Heart left ventricle (tissue), 16 donors: Measurements from ENCODE around the gene TBX4. TPM values are rescaled to one million over a fixed set of nuclear protein-coding genes. Genes with fewer than 3 reads are reported as not detected.

Experiments
- ATAC-seq, 4 donors: fragments of 200-7000 bp; cut with Tn5 transposase; one replicate each; pipeline ENCODE4 v1.9.1; 2020 to 2022; ENCODE audit warnings: moderate library complexity in 4 of 4, mild to moderate bottlenecking in 3 of 4, moderate number of reproducible peaks in 1 of 4
- DNase-seq, 5 donors: peaks; one replicate each; pipeline ENCODE4 v3.0.0-alpha.2; 2020
- H3K27ac ChIP-seq, 12 donors: fragments of 200-600 bp; sonication (generic) in 4 of 12; one replicate each; pipeline versions ENCODE4 v1.5.0 to v1.8.0; 2016 to 2022; ENCODE audit warnings: mild to moderate bottlenecking in 2 of 12
- H3K27me3 ChIP-seq, 9 donors: fragments of 200-600 bp; sonication (generic) in 2 of 9; one replicate each; pipeline versions ENCODE4 v1.5.1 to v1.8.0; 2016 to 2022; ENCODE audit warnings: mild to moderate bottlenecking in 3 of 9
- H3K36me3 ChIP-seq, 9 donors: fragments of 200-600 bp; sonication (generic) in 2 of 9; one replicate each; pipeline versions ENCODE4 v1.5.0 to v1.8.0; 2018 to 2022; ENCODE audit warnings: mild to moderate bottlenecking in 2 of 9
- H3K4me1 ChIP-seq, 12 donors: fragments of 200-600 bp; sonication (generic) in 4 of 12; one replicate each; pipeline versions ENCODE4 v1.5.0 to v1.8.0; 2016 to 2022; ENCODE audit warnings: mild to moderate bottlenecking in 3 of 12
- H3K4me3 ChIP-seq, 12 donors: fragments of 200-600 bp; sonication (generic) in 4 of 12; one replicate each; pipeline versions ENCODE4 v1.5.0 to v1.8.0; 2017 to 2022; ENCODE audit warnings: mild to moderate bottlenecking in 9 of 12, moderate library complexity in 4 of 12
- H3K9me3 ChIP-seq, 12 donors: fragments of 200-600 bp; sonication (generic) in 4 of 12; one replicate each; pipeline versions ENCODE4 v1.5.0 to v1.8.0; 2016 to 2022; ENCODE audit warnings: mild to moderate bottlenecking in 1 of 12
- POLR2A ChIP-seq, 2 donors: fragments of 450-650 bp; IDR thresholded peaks; one replicate each; pipeline ENCODE4 v1.6.1; 2017; ENCODE audit warnings: antibody characterized with exemption in 2 of 2, mild to moderate bottlenecking in 2 of 2, moderate library complexity in 2 of 2
- WGBS, 4 donors: extraction: QIAGEN DNeasy Blood & Tissue Kit in 2 of 4; methylation state at CpG; one replicate each; pipeline versions ENCODE4 v1.1.5 to v1.1.7; 2013 to 2018; 5-methylcytosine and 5-hydroxymethylcytosine counted together
- intact Hi-C, 10 donors: fragments of 100-400 bp; cut with DNase I; formaldehyde crosslinking; loops; one replicate each; pipeline versions ENCODE4 v1.11.1 to v1.14.2; 2022
- polyA plus RNA-seq, 2 donors: library from polyadenylated mRNA; stranded (reverse); fragments of 200-250 nt; gene quantifications; one replicate each; pipeline ENCODE4 v1.2.3, GENCODE V29; 2013
- total RNA-seq, 9 donors: library from RNA; depleted of rRNA in 2 of 9; stranded (reverse); fragments of >200 nt in 2 of 9; fragmentation: NEBNext Ultra II Directional in 3 of 9; extraction: Animal tissue kit (Norgen Biotek cat#: 25700) in 3 of 9; gene quantifications; one replicate each; pipeline versions ENCODE4 v1.1.0 to v1.2.4, GENCODE V29; 2016 to 2023
- TF ChIP-seq, protein P1 (sequence below), 12 donors: fragments of 200-600 bp; sonication (generic) in 4 of 12; IDR thresholded peaks; one replicate each; pipeline versions ENCODE4 v1.5.0 to v1.8.0; 2018 to 2022; ENCODE audit warnings: antibody characterized with exemption in 12 of 12, mild to moderate bottlenecking in 5 of 12
- donor health status: ischemic (EF 13 %, LVEDD 7.1; RV severe dilation, severe dysfunction).
- donor health status: healthy with polysubstance abuse.
- donor health status: DM: no; HTN: yes; CAD: no.
- donor health status: DM: no; HTN: no; CAD: no.
- donor health status: ischemic (EF 25% LVEDD 6.9; RV normal size, moderate dysfunction).
- donor health status: ischemic (EF 25% LVEDD 5.7; RV mildly dilated, moderate dysfunction).
- donor health status: healthy.
- donor health status: DM: yes; HTN: yes; CAD: no.
- donor health status: ischemic (EF 35%, LVEDD 5.7; RV mildly dilated, moderate dysfunction).
- donor health status: nonischemic (EF 11% LVEDD 7.7; RV severe dilation, severe dysfunction).
- donor health status: DM: yes; HTN: yes; CAD: no.
- donor health status: PGD.
- donor health status: ischemic (EF 29% LVEDD 5.4; RV normal size, mild dysfunction).
- donor health status: nonischemic (EF 23%, LVEDD 6.1; RV moderate dilation, normal function).

TBX4 gene
- total and polyA plus RNA-seq, 11 donors = 0.07 to 0.29 (median 0.10) TPM; not detected in 7

DNA sequence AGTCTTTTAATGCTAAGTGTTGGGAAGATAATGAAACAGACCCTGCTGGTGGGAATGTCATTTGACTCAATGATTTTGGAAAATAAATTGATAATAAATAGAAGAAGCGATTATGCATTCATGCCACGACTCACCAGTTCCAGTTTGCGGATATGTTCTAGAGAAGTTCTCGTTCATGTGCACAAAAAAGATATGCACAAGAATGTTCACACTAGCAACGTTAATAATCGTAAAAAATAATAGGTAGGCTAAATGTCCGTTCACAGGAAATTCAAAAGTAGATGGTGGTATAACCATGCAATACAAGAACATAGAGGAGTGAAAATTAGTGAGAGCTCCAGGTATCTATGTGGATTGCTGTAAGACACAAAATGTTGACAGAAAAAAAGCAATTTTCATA, 79.0 kb downstream of the TBX4 start:
- DNase-seq (no peak), ATAC-seq (no peak)
- intact Hi-C loops = no loop called here
- WGBS, 4 donors = 87 to 94% (median 91%) methylated on average over 7 of the region's 7 CpGs
- TF ChIP-seq POLR2A (IDR thresholded peaks at IDR 0.05) = no peak
- TF ChIP-seq, protein P1, sequence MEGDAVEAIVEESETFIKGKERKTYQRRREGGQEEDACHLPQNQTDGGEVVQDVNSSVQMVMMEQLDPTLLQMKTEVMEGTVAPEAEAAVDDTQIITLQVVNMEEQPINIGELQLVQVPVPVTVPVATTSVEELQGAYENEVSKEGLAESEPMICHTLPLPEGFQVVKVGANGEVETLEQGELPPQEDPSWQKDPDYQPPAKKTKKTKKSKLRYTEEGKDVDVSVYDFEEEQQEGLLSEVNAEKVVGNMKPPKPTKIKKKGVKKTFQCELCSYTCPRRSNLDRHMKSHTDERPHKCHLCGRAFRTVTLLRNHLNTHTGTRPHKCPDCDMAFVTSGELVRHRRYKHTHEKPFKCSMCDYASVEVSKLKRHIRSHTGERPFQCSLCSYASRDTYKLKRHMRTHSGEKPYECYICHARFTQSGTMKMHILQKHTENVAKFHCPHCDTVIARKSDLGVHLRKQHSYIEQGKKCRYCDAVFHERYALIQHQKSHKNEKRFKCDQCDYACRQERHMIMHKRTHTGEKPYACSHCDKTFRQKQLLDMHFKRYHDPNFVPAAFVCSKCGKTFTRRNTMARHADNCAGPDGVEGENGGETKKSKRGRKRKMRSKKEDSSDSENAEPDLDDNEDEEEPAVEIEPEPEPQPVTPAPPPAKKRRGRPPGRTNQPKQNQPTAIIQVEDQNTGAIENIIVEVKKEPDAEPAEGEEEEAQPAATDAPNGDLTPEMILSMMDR (IDR thresholded peaks at IDR 0.05) = no peak
- H3K27ac ChIP-seq = no peak overlapping the region
- H3K27me3 ChIP-seq = peaks cover 0 to 8% (median 0%) of the 10 kb centered on the region in 9 donors
- no peak overlapping the region for H3K4me3 ChIP-seq
- no peaks in the 10 kb centered on the region for H3K9me3 ChIP-seq
- H3K4me1 ChIP-seq = no peaks in the 10 kb centered on the region
- H3K36me3 ChIP-seq = no peaks in the 10 kb centered on the region

DNA sequence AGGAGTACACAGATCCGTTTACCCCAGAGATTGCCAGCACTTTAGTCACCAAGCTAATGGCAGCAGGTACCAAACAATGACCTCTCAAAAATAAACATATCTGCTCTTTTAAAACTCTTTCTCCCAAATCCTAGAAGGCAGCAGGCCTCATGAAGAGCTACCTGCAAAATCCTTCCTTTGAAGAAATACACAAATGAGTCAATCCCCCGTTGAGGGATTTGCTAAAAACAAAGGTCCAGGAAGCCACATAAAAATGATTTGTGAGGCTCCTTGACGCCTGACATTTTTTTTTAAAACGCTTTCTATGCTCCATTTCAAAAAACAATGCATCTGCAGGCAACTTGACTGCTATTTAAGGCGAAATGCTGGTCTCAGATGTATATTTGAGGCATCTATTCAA, 80.6 kb downstream of the TBX4 start:
- TF ChIP-seq POLR2A (IDR thresholded peaks at IDR 0.05) = no peak
- TF ChIP-seq, protein P1 (IDR thresholded peaks at IDR 0.05) = no peak
- Histone ChIP-seq H3K9me3 (no peaks in the 10 kb centered on the region), H3K27ac (no peak overlapping the region), H3K27me3 (no peaks in the 10 kb centered on the region), H3K4me1 (no peaks in the 10 kb centered on the region), H3K4me3 (no peak overlapping the region), H3K36me3 (no peaks in the 10 kb centered on the region)
- WGBS, 4 donors = 66 to 71% (median 69%) methylated on average over 5 of the region's 5 CpGs
- ATAC-seq = no peak
- intact Hi-C loops = no loop called here
- DNase-seq = no peak

DNA sequence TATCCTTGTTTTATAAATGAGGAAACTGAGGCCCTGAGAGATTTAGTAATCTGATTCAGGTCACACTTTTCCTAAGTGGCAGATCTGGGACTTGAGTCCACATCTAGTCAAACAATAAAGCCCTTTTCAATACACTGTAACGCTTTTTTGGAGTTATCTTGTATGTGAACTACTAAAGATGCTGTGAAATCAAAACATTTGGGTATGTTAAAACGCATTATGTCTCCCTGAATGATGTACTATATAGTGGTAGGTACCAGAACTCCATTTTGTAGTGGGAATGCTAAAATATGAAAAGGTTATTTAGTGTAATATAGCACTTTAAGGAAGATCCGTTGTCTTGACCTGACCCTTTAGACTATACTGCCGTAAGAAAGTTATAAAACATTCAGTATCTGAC, 81.6 kb downstream of the TBX4 start:
- H3K9me3 ChIP-seq = no peaks in the 10 kb centered on the region
- TF ChIP-seq, protein P1 (IDR thresholded peaks at IDR 0.05) = no peak
- no peak for TF ChIP-seq POLR2A (IDR thresholded peaks at IDR 0.05)
- H3K27me3 ChIP-seq = no peaks in the 10 kb centered on the region

GRCh38 chr17:61534414-61534813, 82.2 kb downstream of the TBX4 start:
- H3K9me3 ChIP-seq = no peaks in the 10 kb centered on the region
- H3K27ac ChIP-seq = no peak overlapping the region
- WGBS, 4 donors = 76 to 80% (median 78%) methylated on average over 8 of the region's 8 CpGs
- TF ChIP-seq, protein P1 (IDR thresholded peaks at IDR 0.05) = no peak
- TF ChIP-seq POLR2A (IDR thresholded peaks at IDR 0.05) = no peak
- intact Hi-C loops = no loop called here
- DNase-seq = no peak
- H3K27me3 ChIP-seq = no peaks in the 10 kb centered on the region
- no peaks in the 10 kb centered on the region for H3K4me1 ChIP-seq
- H3K36me3 ChIP-seq = no peaks in the 10 kb centered on the region
- no peak for ATAC-seq
- no peak overlapping the region for H3K4me3 ChIP-seq

More for the DNA sequence above, 81.6 kb downstream of the TBX4 start:
- WGBS, 4 donors = 84 to 88% (median 87%) methylated on average over 4 of the region's 4 CpGs
- H3K27ac ChIP-seq = no peak overlapping the region
- DNase-seq (no peak), ATAC-seq (no peak)
- H3K36me3 ChIP-seq = no peaks in the 10 kb centered on the region
- no peaks in the 10 kb centered on the region for H3K4me1 ChIP-seq
- no peak overlapping the region for H3K4me3 ChIP-seq
- intact Hi-C loops = no loop called here

Other genes starting within 250 kb of the TBX4 start
- gene TBX2, start 52.6 kb upstream of the TBX4 start, total RNA-seq = 10 to 100 TPM in 7 of 9 donors, 1 to 10 TPM in 2; 7.0 to 23.0 (median 13.6) TPM
- 10 to 100 TPM in 1 of 2 donors, 1 to 10 TPM in 1; 9.6 to 13.4 TPM for gene TBX2, start 52.6 kb upstream of the TBX4 start, polyA plus RNA-seq
- gene NACA2, start 138.8 kb downstream of the TBX4 start, total RNA-seq = not detected
- gene NACA2, start 138.8 kb downstream of the TBX4 start, polyA plus RNA-seq = under 1 TPM in 1 of 2 donors, not detected in 1; 0.11 TPM